ENCODE data around the gene COX19. TPM values are rescaled to one million over a fixed set of nuclear protein-coding genes. Genes with fewer than 3 reads are reported as not detected.
"Not testable (repeated sequence)": the region's sequence is repeated elsewhere in the genome, so short reads cannot be mapped to it uniquely, and the experiment has no call there.

Gene COX19
- total and polyA plus RNA-seq, 10 donors: 7.1 to 29.1 (median 15.2) TPM

- peak; percentile 67 for DNase-seq
- WGBS, 5 donors: 77 to 85% (median 81%) methylated on average over 28 to 31 of the region's 31 CpGs
- Histone ChIP-seq H3K4me1 (peaks cover 17 to 60% (median 38%) of the 10 kb centered on the region in 6 donors), H3K4me3 (no peak overlapping the region), H3K36me3 (no peaks in the 10 kb centered on the region), H3K27ac (no peak overlapping the region), H3K9me3 (no peaks in the 10 kb centered on the region), H3K27me3 (replicated peaks in 1 of 7) (peaks cover 0 to 57% (median 4%) of the 10 kb centered on the region in 7 donors)
- TF ChIP-seq CTCF (IDR thresholded peaks at IDR 0.05 in 8 of 11, conservative IDR thresholded peaks at IDR 0.05 in 3 of 11) (no peak), POLR2AphosphoS5 (IDR thresholded peaks at IDR 0.05) (no peak), POLR2A (IDR thresholded peaks at IDR 0.05) (no peak)
- intact Hi-C loops (cut with DNase I; ENCODE audit: low total_unique reads): no loop called here
These were observed 15.0 kb downstream of the COX19 start for GRCh38 chr7:960269-960871.

- not testable (repeated sequence) for DNase-seq, H3K27ac ChIP-seq, H3K4me3 ChIP-seq, H3K9me3 ChIP-seq, H3K36me3 ChIP-seq
- H3K4me1 ChIP-seq: peaks cover 12 to 60% (median 39%) of the 10 kb centered on the region in 6 donors
- intact Hi-C loops (cut with DNase I; ENCODE audit: low total_unique reads): loop anchor here (10.0 kb wide), 1 partner anchor 55 kb away; no protein-coding TSS in a partner anchor
- WGBS, 5 donors: 88 to 95% (median 94%) methylated on average over 10 of the region's 10 CpGs
- peaks cover 0 to 63% (median 9%) of the 10 kb centered on the region in 7 donors for H3K27me3 ChIP-seq (replicated peaks in 1 of 7)
These were observed 15.6 kb downstream of the COX19 start for GRCh38 chr7:959740-960139.

- Histone ChIP-seq H3K4me3 (no peak overlapping the region), H3K27me3 (replicated peaks in 1 of 7) (peaks cover 0 to 66% (median 10%) of the 10 kb centered on the region in 7 donors), H3K27ac (no peak overlapping the region), H3K36me3 (no peaks in the 10 kb centered on the region), H3K9me3 (no peaks in the 10 kb centered on the region), H3K4me1 (peaks cover 8 to 57% (median 35%) of the 10 kb centered on the region in 6 donors)
- no peak for TF ChIP-seq POLR2AphosphoS5 (IDR thresholded peaks at IDR 0.05)
- intact Hi-C loops (cut with DNase I; ENCODE audit: low total_unique reads): loop anchor here (10.0 kb wide), 1 partner anchor 54 kb away; no protein-coding TSS in a partner anchor
- 73 to 85% (median 80%) methylated on average over 20 of the region's 20 CpGs for WGBS, 5 donors
- DNase-seq: peak; percentile 67
These were observed 16.1 kb downstream of the COX19 start for GRCh38 chr7:959271-959670.

- Histone ChIP-seq H3K27ac (peak overlapping the region in 3 of 8 donors; percentile 36 to 80 (median 66)), H3K4me3 (no peak overlapping the region), H3K27me3 (replicated peaks in 1 of 7) (peaks cover 0 to 67% (median 16%) of the 10 kb centered on the region in 7 donors), H3K4me1 (peaks cover 3 to 55% (median 33%) of the 10 kb centered on the region in 6 donors), H3K36me3 (no peaks in the 10 kb centered on the region), H3K9me3 (no peaks in the 10 kb centered on the region)
- intact Hi-C loops (cut with DNase I; ENCODE audit: low total_unique reads): loop anchor here (10.0 kb wide), 1 partner anchor 54 kb away; no protein-coding TSS in a partner anchor
- DNase-seq: peak; percentile 67
- TF ChIP-seq POLR2A (IDR thresholded peaks at IDR 0.05): no peak
- peak in 1 of 3 donors; percentile 2 for TF ChIP-seq POLR2AphosphoS5 (IDR thresholded peaks at IDR 0.05)
- 74 to 89% (median 78%) methylated on average over 27 to 36 of the region's 36 CpGs for WGBS, 5 donors
These were observed 16.8 kb downstream of the COX19 start for GRCh38 chr7:958221-959200.

- intact Hi-C loops (cut with DNase I; ENCODE audit: low total_unique reads): loop anchor here (10.0 kb wide), 1 partner anchor 53 kb away; no protein-coding TSS in a partner anchor
- WGBS, 5 donors: 75 to 84% (median 79%) methylated on average over 21 to 32 of the region's 32 CpGs
- peak; percentile 91 for DNase-seq
- Histone ChIP-seq H3K4me3 (no peak overlapping the region), H3K9me3 (no peaks in the 10 kb centered on the region), H3K4me1 (peaks cover 6 to 55% (median 33%) of the 10 kb centered on the region in 6 donors), H3K27ac (peak overlapping the region in 4 of 8 donors; percentile 36 to 80 (median 51)), H3K36me3 (no peaks in the 10 kb centered on the region), H3K27me3 (replicated peaks in 1 of 7) (peaks cover 0 to 67% (median 25%) of the 10 kb centered on the region in 7 donors)
- peak; percentile 13 to 73 (median 56) for TF ChIP-seq POLR2AphosphoS5 (IDR thresholded peaks at IDR 0.05)
- no peak for TF ChIP-seq CTCF (IDR thresholded peaks at IDR 0.05 in 8 of 11, conservative IDR thresholded peaks at IDR 0.05 in 3 of 11)
These were observed 17.7 kb downstream of the COX19 start for GRCh38 chr7:957418-958220.

Measured in spleen (tissue), 11 donors.